ENCODE results near the gene CD22.

CD22 gene

DNA sequence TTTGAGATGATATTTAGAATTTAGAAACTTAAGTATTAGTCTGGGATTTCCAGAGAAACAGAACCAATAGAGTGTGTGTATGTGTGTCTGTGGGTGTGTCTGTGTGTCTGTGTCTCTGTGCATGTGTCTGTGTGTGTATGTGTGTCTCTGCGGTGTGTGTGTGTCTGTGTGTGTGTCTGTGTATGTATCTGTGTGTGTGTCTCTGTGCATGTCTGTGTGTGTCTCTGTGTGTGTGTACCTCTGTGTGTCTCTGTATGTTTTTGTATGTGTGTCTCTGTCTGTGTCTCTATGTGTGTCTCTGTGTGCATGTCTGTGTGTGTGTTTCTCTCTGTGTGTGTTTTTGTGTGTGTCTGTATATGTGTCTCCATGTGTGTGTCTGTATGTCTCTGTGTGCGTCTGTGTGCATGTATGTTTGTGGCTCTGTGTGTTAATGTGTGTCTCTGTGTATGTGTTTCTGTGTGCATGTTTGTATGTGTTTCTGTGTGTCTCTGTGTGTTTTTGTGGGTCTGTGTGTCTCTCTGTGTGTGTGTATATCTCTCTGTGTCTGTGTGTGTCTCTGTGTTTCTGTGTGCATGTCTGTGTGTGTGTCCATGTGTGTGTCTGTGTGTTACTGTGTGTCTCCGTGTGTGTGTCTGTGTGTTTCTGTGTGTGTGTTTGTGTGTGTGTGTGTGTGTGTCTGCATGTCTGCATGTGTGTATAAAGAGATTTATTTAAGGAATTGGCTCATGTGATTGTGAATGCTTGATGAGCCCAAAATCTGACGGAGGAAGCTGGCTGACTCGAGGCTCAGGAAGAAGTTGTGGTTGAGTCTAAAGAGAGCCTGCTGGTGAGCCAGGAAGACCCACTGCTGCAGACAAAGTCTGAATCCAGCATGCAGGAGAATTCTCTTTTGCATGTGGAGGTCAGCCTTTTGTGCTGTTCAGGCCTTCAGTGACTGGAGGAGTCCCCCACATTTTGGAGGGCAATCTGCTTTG lies 64.0 kb downstream of the CD22 start:
- DNase-seq = peak; percentile 47

DNA sequence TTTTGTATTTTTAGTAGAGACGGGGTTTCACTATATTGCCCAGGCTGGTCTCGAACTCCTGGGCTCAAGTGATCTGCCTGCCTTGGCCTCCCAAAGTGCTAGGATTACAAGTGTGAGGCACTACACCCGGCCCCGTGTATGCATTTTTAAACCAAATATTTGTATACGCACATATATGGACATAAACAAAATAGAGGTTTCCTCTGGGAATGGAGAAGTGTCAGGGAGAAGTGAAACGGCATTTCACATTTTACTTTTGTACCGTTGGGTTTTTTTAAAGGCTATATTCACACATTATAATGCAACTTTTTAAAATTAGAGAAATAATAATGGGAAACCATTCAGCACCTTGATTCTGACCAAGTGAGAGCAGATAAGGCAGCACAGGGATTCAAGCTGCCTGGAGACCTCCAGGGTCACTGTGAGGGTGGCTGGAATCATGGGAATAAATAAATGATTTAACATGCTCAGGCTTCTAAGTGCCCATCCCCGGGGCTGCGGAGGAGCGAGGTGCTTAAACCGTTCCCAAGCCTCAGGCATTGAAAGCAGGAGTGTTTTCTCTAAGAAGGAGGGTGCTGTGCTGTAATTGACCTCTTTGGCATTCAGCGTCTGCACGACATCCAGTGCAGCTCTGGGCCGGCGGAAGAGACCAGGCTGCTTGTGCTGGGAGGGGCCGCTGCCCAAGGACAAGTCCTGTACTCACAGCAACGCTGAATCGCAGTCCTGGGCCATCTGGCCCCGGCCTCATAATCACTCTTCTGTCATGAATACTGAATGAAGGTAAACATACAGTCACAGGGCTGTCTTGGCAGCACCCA lies 66.6 kb downstream of the CD22 start:
- DNase-seq = peak; percentile 46

DNA sequence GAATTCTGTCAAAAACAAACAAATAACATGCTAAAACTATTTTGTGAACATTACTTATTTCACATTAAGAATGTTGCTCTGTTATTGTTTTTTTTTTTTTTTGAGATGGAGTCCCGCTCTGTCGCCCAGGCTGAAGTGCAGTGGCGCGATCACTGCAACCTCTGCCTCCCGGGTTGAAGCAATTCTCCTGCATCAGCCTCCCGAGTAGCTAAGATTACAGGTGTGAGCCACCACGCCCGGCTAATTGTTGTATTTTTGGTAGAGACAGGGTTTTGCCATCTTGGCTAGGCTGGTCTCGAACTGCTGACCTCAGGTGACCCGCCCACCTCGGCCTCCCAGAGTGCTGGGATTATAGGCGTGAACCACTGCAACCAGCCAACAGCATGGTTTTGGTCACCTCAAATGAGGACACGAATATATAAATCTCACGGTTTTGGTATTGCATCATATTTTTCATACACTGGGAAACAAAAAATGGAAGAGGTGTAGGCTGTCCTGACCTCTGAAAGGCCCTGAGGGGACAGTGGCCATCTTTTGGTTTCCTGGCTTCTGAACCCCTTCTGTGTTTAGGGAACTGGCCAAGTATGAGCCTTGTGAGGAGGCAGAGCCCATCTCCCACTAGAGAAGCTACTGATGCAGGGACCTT lies 67.4 kb downstream of the CD22 start:
- DNase-seq = no peak
